ENCODE data around the gene HNRNPL.
"Not testable (repeated sequence)": the region's sequence is repeated elsewhere in the genome, so short reads cannot be mapped to it uniquely, and the experiment has no call there.

The HNRNPL gene

DNA sequence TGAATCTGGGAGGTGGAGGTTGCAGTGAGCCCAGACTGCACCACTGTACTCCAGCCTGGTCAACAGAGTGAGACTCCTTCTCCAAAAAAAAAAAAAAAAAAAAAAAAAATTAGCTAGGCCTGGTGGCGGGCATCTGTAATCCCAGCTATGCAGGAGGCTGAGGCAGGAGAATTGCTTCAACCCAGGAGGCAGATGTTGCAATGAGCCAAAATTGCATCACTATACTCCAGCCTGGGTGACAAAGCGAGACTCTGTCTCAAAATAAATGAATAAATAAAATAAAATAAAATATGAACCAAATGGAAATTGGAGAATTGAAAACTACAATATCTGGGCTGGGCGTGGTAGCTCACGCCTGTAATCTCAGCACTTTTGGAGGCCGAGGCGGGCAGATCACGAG lies 20.6 kb downstream of the HNRNPL start:
- not testable (repeated sequence) for DNase-seq (ENCODE audit: low spot score in 2 of 2); H3K9me3 Mint-ChIP-seq; ATAC-seq (replicated peaks; ENCODE audit: extremely low read depth, poor library complexity, severe bottlenecking); H3K27me3 Mint-ChIP-seq; H3K4me3 Mint-ChIP-seq; H3K27ac Mint-ChIP-seq (ENCODE audit: low read depth)
- H3K4me1 Mint-ChIP-seq, result peaks cover 33% of the 10 kb centered on the region
- H3K36me3 Mint-ChIP-seq (ENCODE audit: insufficient read depth), result peaks cover 24% of the 10 kb centered on the region

DNA sequence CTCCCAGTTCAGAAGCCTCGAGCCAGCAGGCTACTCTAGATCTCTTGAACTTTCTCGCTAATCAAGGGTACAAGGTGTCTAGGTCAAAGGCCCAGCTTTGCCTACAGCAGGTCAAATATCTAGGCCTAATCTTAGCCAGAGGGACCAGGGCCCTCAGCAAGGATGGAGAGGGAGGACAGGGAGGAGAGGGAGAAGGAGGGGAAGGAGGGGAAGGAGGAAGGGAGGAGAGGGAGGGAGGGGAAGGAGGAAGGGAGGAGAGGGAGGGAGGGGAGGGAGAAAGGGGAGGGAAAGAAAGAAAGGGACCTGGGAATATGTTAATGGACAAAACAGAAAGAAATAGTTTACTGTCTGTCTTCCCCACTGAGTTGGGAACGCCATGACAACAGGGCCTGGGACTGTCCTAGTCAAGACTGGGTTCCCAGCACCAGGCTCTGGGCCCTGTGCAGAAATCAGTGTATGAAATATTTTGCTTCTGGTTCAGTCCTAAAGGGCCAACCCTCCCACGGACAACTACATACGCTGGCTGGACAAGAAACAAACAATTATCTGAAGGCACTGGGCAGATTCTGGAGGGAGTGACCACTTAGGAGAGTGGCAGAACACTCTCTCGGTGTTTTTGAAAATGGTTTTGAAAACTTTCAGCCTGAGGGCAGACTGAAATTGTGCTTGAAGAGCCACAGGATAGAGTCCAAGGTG lies 22.8 kb downstream of the HNRNPL start:
- peaks cover 42% of the 10 kb centered on the region for H3K4me1 Mint-ChIP-seq
- DNase-seq (ENCODE audit: low spot score in 2 of 2), result no peak
- no peak for ATAC-seq (replicated peaks; ENCODE audit: extremely low read depth, poor library complexity, severe bottlenecking)
- H3K36me3 Mint-ChIP-seq (ENCODE audit: insufficient read depth), result peaks cover 25% of the 10 kb centered on the region
- no peak overlapping the region for H3K27ac Mint-ChIP-seq (ENCODE audit: low read depth)
- no peaks in the 10 kb centered on the region for H3K9me3 Mint-ChIP-seq
- H3K27me3 Mint-ChIP-seq, result no peaks in the 10 kb centered on the region
- no peak overlapping the region for H3K4me3 Mint-ChIP-seq

DNA sequence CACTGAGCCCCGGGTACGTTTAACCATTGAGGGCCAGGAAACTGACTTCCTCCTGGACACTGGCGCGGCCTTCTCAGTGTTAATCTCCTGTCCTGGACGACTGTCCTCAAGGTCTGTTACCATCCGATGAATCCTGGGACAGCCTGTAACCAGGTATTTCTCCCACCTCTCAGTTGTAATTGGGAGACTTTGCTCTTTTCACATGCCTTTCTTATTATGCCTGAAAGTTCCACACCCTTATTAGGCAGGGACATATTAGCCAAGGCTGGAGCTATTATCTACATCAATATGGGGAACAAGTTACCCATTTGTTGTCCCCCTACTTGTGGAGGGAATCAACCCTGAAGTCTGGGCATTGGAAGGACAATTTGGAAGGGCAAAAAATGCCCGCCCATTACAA lies 23.9 kb downstream of the HNRNPL start:
- not testable (repeated sequence) for H3K27ac Mint-ChIP-seq (ENCODE audit: low read depth); DNase-seq (ENCODE audit: low spot score in 2 of 2); ATAC-seq (replicated peaks; ENCODE audit: extremely low read depth, poor library complexity, severe bottlenecking); H3K27me3 Mint-ChIP-seq; H3K9me3 Mint-ChIP-seq; H3K4me3 Mint-ChIP-seq
- peaks cover 25% of the 10 kb centered on the region for H3K36me3 Mint-ChIP-seq (ENCODE audit: insufficient read depth)
- H3K4me1 Mint-ChIP-seq, result peaks cover 31% of the 10 kb centered on the region

DNA sequence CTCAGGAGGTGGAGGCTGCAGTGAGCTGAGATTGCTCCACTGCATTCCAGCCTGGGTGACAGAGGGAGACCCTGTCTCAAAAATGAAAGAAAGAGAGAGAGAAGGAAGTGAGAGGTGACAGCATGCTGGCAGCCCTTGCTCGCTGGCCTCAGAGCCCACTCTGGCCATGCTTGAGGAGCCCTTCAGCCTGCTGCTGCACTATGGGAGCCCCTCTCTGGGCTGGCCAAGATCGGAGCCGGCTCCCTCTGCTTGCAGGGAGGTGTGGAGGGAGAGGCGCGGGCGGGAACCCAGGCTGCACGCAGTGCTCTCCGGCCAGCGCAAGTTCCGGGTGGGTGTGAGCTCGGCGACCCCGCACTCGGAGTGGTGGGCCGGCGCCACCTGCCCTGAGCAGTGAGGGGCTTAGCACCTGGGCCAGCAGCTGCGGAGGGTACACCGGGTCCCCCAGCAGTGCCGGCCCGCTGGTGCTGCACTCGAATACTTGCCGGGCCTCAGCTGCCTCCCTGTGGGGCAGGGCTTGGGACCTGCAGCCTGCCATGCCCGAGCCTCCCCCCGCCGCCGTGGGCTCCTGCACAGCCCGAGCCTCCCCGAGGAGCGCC lies 28.5 kb downstream of the HNRNPL start:
- peaks cover 10% of the 10 kb centered on the region for H3K36me3 Mint-ChIP-seq (ENCODE audit: insufficient read depth)
- H3K27ac Mint-ChIP-seq (ENCODE audit: low read depth); H3K27me3 Mint-ChIP-seq; DNase-seq (ENCODE audit: low spot score in 2 of 2); ATAC-seq (replicated peaks; ENCODE audit: extremely low read depth, poor library complexity, severe bottlenecking); H3K4me3 Mint-ChIP-seq; H3K9me3 Mint-ChIP-seq: not testable (repeated sequence)
- peaks cover 13% of the 10 kb centered on the region for H3K4me1 Mint-ChIP-seq

DNA sequence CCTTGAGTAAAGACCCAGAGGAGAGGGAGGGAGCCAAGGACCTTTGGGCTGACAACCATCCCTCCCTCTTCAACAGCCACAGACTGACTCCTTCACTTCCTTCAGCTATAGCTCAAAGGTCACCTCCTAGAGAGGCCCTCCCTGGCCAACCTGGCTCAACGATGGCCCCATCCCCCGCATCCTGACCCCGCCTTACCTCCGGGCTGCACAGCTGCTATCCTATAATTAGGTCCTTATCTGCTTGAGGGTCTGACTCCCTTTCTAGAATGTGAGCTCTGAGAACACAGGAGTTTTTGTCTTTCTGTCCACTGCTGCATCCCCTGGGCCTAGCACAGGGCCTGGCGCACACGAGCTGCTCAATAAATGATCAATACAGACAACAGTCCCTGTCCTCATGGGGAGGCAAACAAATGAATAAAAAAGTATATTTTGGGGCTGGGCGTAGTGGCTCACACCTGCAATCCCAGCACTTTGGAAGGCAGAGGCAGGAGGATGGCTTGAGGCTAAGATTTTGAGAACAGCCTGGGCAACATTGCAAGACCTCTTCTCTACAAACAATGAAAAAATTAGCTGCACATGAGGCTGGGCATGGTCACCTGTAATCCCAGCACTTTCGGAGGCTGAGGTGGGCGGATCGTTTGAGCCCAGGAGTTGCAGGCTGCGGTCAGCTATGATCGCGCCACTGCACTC lies 30.4 kb downstream of the HNRNPL start:
- no peaks in the 10 kb centered on the region for H3K27me3 Mint-ChIP-seq
- peaks cover 12% of the 10 kb centered on the region for H3K4me1 Mint-ChIP-seq
- H3K4me3 Mint-ChIP-seq, result no peak overlapping the region
- H3K36me3 Mint-ChIP-seq (ENCODE audit: insufficient read depth), result peaks cover 14% of the 10 kb centered on the region
- no peak overlapping the region for H3K27ac Mint-ChIP-seq (ENCODE audit: low read depth)
- H3K9me3 Mint-ChIP-seq, result no peaks in the 10 kb centered on the region
- ATAC-seq (replicated peaks; ENCODE audit: extremely low read depth, poor library complexity, severe bottlenecking) (no peak), DNase-seq (ENCODE audit: low spot score in 2 of 2) (no peak)

DNA sequence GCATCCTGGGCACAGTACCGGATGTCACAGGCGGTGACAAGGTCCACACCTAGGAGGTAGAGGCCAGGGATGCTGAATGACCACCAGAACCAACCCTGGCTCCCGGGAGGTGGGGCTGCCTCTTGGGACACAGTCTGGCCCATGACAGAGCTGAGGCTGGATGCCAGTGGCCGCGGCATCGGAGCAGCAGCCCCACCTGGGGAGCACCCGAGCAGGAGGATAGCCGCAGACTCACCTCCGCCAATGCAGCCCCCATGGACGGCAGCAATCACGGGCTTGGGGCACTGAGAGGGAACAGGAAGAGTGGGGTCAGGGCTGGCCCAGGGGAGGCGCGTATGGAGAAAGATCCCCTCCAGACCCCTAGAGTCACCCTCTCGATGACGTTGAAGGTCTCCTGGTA lies 32.7 kb downstream of the HNRNPL start:
- H3K9me3 Mint-ChIP-seq, result no peaks in the 10 kb centered on the region
- H3K27me3 Mint-ChIP-seq, result no peaks in the 10 kb centered on the region
- no peak for DNase-seq (ENCODE audit: low spot score in 2 of 2)
- H3K4me3 Mint-ChIP-seq, result no peak overlapping the region
- no peak overlapping the region for H3K27ac Mint-ChIP-seq (ENCODE audit: low read depth)
- no peak for ATAC-seq (replicated peaks; ENCODE audit: extremely low read depth, poor library complexity, severe bottlenecking)
- H3K36me3 Mint-ChIP-seq (ENCODE audit: insufficient read depth), result peaks cover 13% of the 10 kb centered on the region
- H3K4me1 Mint-ChIP-seq, result no peaks in the 10 kb centered on the region

DNA sequence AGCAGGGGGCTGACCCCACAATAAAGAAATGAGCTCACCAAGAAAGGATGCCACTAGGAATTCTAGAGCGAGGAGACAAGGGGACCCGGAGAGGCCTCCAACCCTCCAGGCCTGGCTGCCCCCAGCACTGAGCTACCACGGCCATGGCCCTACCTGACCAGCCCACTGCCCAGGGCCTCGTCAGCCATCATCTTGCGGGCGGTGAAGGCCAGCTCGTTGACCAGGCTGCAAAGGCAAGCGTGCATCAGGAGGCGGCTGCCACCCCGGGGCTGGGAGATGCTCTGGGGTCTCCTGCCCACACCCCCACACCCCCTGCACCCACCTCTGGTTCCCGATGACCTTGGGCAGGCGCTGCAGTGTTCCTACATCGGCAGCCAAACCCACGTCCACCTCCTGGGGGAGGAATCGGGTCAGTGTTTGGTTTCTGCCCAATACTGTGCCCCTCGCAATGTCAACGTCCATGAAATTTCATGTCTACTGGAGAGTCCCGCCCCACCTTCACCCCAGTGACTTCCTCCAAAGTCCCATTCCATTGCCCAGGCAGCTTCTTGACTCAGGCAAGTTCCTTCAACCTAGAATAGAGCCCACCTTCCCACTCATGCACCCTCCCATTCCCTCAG lies 33.5 kb downstream of the HNRNPL start:
- DNase-seq (ENCODE audit: low spot score in 2 of 2) (no peak), ATAC-seq (replicated peaks; ENCODE audit: extremely low read depth, poor library complexity, severe bottlenecking) (no peak)
- Mint-ChIP-seq H3K9me3 (no peaks in the 10 kb centered on the region), H3K4me1 (no peaks in the 10 kb centered on the region), H3K4me3 (no peak overlapping the region), H3K36me3 (ENCODE audit: insufficient read depth) (peaks cover 11% of the 10 kb centered on the region), H3K27me3 (no peaks in the 10 kb centered on the region), H3K27ac (ENCODE audit: low read depth) (no peak overlapping the region)

DNA sequence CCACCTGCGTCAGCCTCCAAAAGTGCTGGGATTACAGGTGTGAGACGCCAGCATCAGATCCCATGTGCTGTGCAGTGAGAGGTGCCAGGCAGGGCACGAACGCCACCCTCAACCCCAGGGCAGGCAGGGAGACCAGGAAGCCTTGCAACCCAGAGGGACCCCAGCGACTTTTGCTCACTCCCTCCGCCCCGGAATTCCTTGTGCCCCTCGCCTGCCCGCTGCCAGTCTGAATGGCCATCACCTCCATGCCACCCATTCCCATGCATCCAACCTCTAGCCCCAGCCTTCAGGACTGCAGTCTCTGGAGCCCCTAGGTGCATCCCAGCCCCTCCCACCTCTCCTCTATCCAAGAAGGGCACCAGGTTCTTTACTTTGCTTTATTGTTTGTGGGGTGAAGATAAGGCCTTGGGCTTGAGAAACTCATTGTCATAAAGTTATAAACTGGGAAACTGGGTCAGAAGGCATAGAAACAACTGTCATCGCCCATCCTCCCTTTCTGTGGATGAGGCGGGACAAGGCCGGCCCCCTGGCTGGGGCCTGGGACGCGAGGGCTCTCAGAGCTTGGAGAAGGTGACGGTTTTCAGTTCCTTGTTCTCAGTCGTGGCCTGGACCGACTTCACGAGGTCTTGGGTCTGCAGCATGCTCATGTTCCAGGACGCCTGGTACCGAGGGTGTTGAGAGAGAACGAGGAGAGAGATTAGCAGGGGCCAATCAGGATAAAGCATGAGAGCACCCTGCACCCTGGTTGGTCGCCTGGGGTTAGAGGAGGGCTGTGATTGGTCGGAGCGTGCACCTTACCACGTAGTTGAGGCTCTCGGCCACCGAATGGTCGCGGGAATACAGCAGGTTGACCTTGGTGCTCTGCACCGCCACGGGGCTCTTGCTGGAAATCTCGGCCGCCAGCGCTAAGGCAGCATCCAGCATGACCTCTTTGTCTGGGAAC lies 34.5 kb downstream of the HNRNPL start:
- Mint-ChIP-seq H3K4me3 (no peak overlapping the region), H3K4me1 (no peaks in the 10 kb centered on the region), H3K27ac (ENCODE audit: low read depth) (no peak overlapping the region), H3K9me3 (no peaks in the 10 kb centered on the region), H3K27me3 (no peaks in the 10 kb centered on the region), H3K36me3 (ENCODE audit: insufficient read depth) (peaks cover 11% of the 10 kb centered on the region)
- ATAC-seq (replicated peaks; ENCODE audit: extremely low read depth, poor library complexity, severe bottlenecking) (no peak), DNase-seq (ENCODE audit: low spot score in 2 of 2) (no peak)

DNA sequence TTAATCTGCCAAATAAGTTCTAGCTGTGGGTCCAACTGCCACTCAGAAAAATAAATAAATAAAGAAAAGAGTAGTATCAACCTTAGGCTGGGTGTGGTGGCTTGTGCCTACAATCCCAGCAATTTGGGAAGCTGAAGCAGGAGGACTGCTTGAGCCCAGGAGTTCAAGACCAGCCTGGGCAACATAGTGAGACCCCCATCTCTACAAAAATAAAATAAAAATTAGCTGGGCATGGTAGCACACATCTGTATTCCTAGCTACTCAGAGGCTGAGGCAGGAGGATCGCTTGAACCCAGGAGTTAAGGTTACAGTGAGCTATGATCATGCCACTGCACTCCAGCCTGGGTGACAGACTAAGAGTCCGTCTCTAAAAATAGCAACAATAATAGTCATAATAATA lies 35.9 kb downstream of the HNRNPL start:
- H3K4me3 Mint-ChIP-seq; H3K9me3 Mint-ChIP-seq; ATAC-seq (replicated peaks; ENCODE audit: extremely low read depth, poor library complexity, severe bottlenecking); H3K27ac Mint-ChIP-seq (ENCODE audit: low read depth); H3K4me1 Mint-ChIP-seq; DNase-seq (ENCODE audit: low spot score in 2 of 2); H3K27me3 Mint-ChIP-seq: not testable (repeated sequence)
- H3K36me3 Mint-ChIP-seq (ENCODE audit: insufficient read depth), result peaks cover 12% of the 10 kb centered on the region

DNA sequence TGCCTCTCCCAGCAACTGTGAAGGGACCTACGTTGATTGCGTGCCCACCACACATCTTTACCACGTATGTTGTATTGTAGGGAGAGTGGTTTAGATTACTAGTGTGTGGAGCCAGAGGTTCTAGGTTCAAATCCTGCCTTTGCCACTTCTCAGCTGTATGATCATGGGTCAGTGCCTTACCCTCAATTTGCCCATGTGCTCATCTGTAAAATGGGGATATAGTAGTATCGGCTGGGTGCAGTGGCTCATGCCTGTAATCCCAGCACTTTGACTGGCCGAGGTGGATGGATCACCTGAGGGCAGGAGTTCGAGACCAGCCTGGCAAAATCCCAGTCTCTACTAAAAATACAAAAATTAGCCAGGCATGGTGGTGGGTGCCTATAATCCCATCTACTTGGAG lies 36.5 kb downstream of the HNRNPL start:
- H3K27ac Mint-ChIP-seq (ENCODE audit: low read depth), result no peak overlapping the region

DNA sequence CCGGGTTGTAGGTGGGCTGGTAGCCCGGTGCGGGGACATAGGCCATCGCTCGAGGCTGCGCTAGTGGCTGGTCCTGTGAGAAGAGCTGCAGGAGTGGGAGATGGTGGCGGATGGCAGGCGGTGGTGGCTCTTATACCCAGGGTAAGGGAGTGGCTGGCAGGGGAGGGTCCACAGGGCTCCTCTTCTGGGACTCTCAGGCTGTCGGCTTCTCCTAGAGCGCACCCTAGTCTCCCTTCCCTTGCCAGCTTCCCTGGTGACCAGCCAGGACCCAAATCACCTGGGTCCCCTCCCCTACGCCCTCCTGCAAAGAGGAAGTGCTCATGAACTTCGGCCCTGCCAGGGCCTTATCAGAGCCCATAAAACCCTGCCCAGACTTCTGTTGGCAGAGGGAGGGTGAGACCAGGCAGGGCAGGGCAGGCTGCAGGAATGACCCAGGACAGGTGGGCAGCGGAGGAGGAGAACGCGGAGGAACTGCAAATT lies 36.9 kb downstream of the HNRNPL start, which contains the start of gene LGALS4:
Gene LGALS4 (minus strand): TSS at position 105 of the 480 bp plus-strand sequence. CDS start 59 bp downstream, at position 46.
- no peaks in the 10 kb centered on the region for H3K4me1 Mint-ChIP-seq
- no peaks in the 10 kb centered on the region for H3K27me3 Mint-ChIP-seq
- no peak within 1 kb of the TSS for H3K27ac Mint-ChIP-seq (ENCODE audit: low read depth)
- H3K4me3 Mint-ChIP-seq, result no peak within 1 kb of the TSS
- no peak for DNase-seq (ENCODE audit: low spot score in 2 of 2)
- no peaks in the 10 kb centered on the region for H3K9me3 Mint-ChIP-seq
- ATAC-seq (replicated peaks; ENCODE audit: extremely low read depth, poor library complexity, severe bottlenecking), result no peak
- peaks cover 12% of the 10 kb centered on the region for H3K36me3 Mint-ChIP-seq (ENCODE audit: insufficient read depth)

More for the DNA sequence above, 36.5 kb downstream of the HNRNPL start:
- Mint-ChIP-seq H3K36me3 (ENCODE audit: insufficient read depth) (peaks cover 12% of the 10 kb centered on the region), H3K9me3 (no peaks in the 10 kb centered on the region), H3K4me1 (no peaks in the 10 kb centered on the region), H3K4me3 (no peak overlapping the region), H3K27me3 (no peaks in the 10 kb centered on the region)
- DNase-seq (ENCODE audit: low spot score in 2 of 2) (no peak), ATAC-seq (replicated peaks; ENCODE audit: extremely low read depth, poor library complexity, severe bottlenecking) (no peak)

Measured in central memory CD8-positive, alpha-beta T cell (primary cell).